H1 (cell line): ENCODE data around the gene CHD6. TPM values are rescaled to one million over a fixed set of nuclear protein-coding genes. Genes with fewer than 3 reads are reported as not detected.
A peak's percentile ranks its signal among the peaks of the same experiment; 100 is the strongest.

ENCODE experiments used
- CTCF ChIA-PET: fragments of 300-600 bp; sonication (Branson Sonifier 250); formaldehyde crosslinking; loops from one replicate; lab custom pipeline; 2021; ENCODE audit not compliant: partially characterized antibody; lab: Charles Lee
- POLR2A ChIA-PET: fragments of 300-600 bp; sonication (Branson Sonifier 250); formaldehyde crosslinking; loops from one replicate; lab custom pipeline; 2021; ENCODE audit warnings: inconsistent platforms; ENCODE audit not compliant: partially characterized antibody; lab: Charles Lee
- DNase-seq, 2 experiments: peaks; one replicate each; pipeline versions ENCODE4 v3.0.0 to v3.0.0-alpha.2; 2010 to 2022; ENCODE audit warnings: low spot score in 2 of 2, low read depth in 1 of 2, mixed read lengths in 1 of 2
- FAIRE-seq: peaks from 2 replicates; lab custom pipeline; 2011; peaks lifted over from hg19 to GRCh38; lab: Jason Lieb, UNC
- H2AFZ ChIP-seq: 2 replicates; pipeline ENCODE4 v1.8.1; 2012; ENCODE audit warnings: low read length, inconsistent platforms
- H2AK5ac ChIP-seq: 2 replicates; pipeline ENCODE4 v1.6.1; 2013; ENCODE audit warnings: low read depth, low read length
- H2BK120ac ChIP-seq: replicated peaks from 2 replicates; pipeline ENCODE3; 2013; ENCODE audit warnings: low read depth, low read length, inconsistent platforms
- H2BK12ac ChIP-seq: 2 replicates; pipeline ENCODE4 v1.6.1; 2013; ENCODE audit warnings: low read depth, low read length
- H2BK15ac ChIP-seq: 2 replicates; pipeline ENCODE4 v1.6.1; 2013; ENCODE audit warnings: low read length
- H2BK20ac ChIP-seq: 2 replicates; pipeline ENCODE4 v1.6.1; 2013; ENCODE audit warnings: low read length
- H2BK5ac ChIP-seq: 2 replicates; pipeline ENCODE4 v1.6.1; 2013; ENCODE audit warnings: low read depth, low read length
- H3K14ac ChIP-seq: 2 replicates; pipeline ENCODE4 v1.6.1; 2013; ENCODE audit warnings: inconsistent platforms; ENCODE audit not compliant: insufficient read length
- H3K18ac ChIP-seq: 2 replicates; pipeline ENCODE4 v1.6.1; 2013; ENCODE audit warnings: low read length; ENCODE audit errors: extremely low read depth
- H3K23ac ChIP-seq: 2 replicates; pipeline ENCODE4 v1.6.1; 2013; ENCODE audit warnings: inconsistent platforms; ENCODE audit not compliant: insufficient read length
- H3K23me2 ChIP-seq: 2 replicates; pipeline ENCODE4 v1.6.1; 2013; ENCODE audit warnings: low read depth, low read length
- H3K27ac ChIP-seq: 2 replicates; pipeline ENCODE4 v1.6.1; 2011; ENCODE audit warnings: low read depth, low read length, inconsistent platforms
- H3K27me3 ChIP-seq, 4 experiments: replicated peaks in 1 of 4; 1 replicate in 1 of 4; 2 replicates in 3 of 4; pipeline versions ENCODE4 v1.6.1 to v1.8.1; 2011 to 2013; ENCODE audit warnings: low read length in 3 of 4, mild to moderate bottlenecking in 3 of 4, inconsistent platforms in 2 of 4, mixed read lengths in 2 of 4, moderate library complexity in 1 of 4; ENCODE audit not compliant: control insufficient read depth in 3 of 4, insufficient read depth in 3 of 4; ENCODE audit errors: extremely low read depth in 1 of 4
- H3K36me3 ChIP-seq, 4 experiments: 2 replicates each; pipeline versions ENCODE4 v1.6.1 to v1.8.1; 2011 to 2013; ENCODE audit warnings: mild to moderate bottlenecking in 4 of 4, low read length in 3 of 4, moderate library complexity in 2 of 4, control low read depth in 1 of 4, inconsistent platforms in 1 of 4; ENCODE audit not compliant: insufficient read depth in 4 of 4, control insufficient read depth in 2 of 4
- H3K4ac ChIP-seq: replicated peaks from 2 replicates; pipeline ENCODE3; 2013; ENCODE audit warnings: low read length, low read depth, mixed read lengths, inconsistent platforms; ENCODE audit not compliant: insufficient read length
- H3K4me1 ChIP-seq, 4 experiments: replicated peaks in 1 of 4; 1 replicate in 1 of 4; 2 replicates in 3 of 4; pipeline versions ENCODE4 v1.6.1 to v1.8.1; 2011 to 2013; ENCODE audit warnings: low read length in 3 of 4, inconsistent platforms in 2 of 4, mixed read lengths in 1 of 4; ENCODE audit not compliant: insufficient read depth in 4 of 4, control insufficient read depth in 3 of 4
- H3K4me2 ChIP-seq, 2 experiments: 2 replicates each; pipeline versions ENCODE4 v1.6.1 to v1.8.1; 2011 to 2013; ENCODE audit warnings: low read depth in 2 of 2, low read length in 2 of 2, control low read depth in 1 of 2, inconsistent platforms in 1 of 2, mild to moderate bottlenecking in 1 of 2; ENCODE audit not compliant: insufficient read depth in 1 of 2
- H3K4me3 ChIP-seq, 4 experiments: fragments of 200-600, 300-600 bp in 1 of 4; sonication (generic), shearing (Covaris generic), sonication (Bioruptor Twin) in 1 of 4; 2 replicates each; pipeline versions ENCODE4 v1.5.1 to v1.8.1; 2011 to 2016; ENCODE audit warnings: low read length in 4 of 4, low read depth in 3 of 4, control low read depth in 2 of 4, inconsistent platforms in 2 of 4, mild to moderate bottlenecking in 2 of 4, mixed read lengths in 1 of 4, moderate library complexity in 1 of 4; ENCODE audit not compliant: insufficient read depth in 2 of 4; ENCODE audit errors: extremely low read depth in 1 of 4
- H3K56ac ChIP-seq: replicated peaks from 2 replicates; pipeline ENCODE3; 2013; ENCODE audit warnings: low read depth, mild to moderate bottlenecking, mixed read lengths, low read length, inconsistent platforms; ENCODE audit not compliant: insufficient read length
- H3K79me1 ChIP-seq: 2 replicates; pipeline ENCODE4 v1.6.1; 2013; ENCODE audit warnings: low read depth, low read length, control low read depth
- H3K79me2 ChIP-seq, 2 experiments: 2 replicates each; pipeline versions ENCODE4 v1.6.1 to v1.8.1; 2012 to 2013; ENCODE audit warnings: low read length in 2 of 2, mild to moderate bottlenecking in 2 of 2, inconsistent platforms in 1 of 2; ENCODE audit not compliant: insufficient read depth in 2 of 2, control insufficient read depth in 1 of 2
- H3K9ac ChIP-seq, 4 experiments: replicated peaks in 1 of 4; 1 replicate in 1 of 4; 2 replicates in 3 of 4; pipeline versions ENCODE4 v1.6.1 to v1.8.1; 2011 to 2013; ENCODE audit warnings: low read depth in 3 of 4, low read length in 3 of 4, control low read depth in 2 of 4, mild to moderate bottlenecking in 2 of 4, moderate library complexity in 2 of 4, inconsistent platforms in 1 of 4; ENCODE audit errors: extremely low read depth in 1 of 4
- H3K9me3 ChIP-seq, 2 experiments: 2 replicates each; pipeline versions ENCODE4 v1.6.1 to v1.8.1; 2012 to 2013; ENCODE audit warnings: mild to moderate bottlenecking in 2 of 2, moderate library complexity in 2 of 2, control low read depth in 1 of 2, inconsistent platforms in 1 of 2, low read depth in 1 of 2, low read length in 1 of 2, mixed read lengths in 1 of 2; ENCODE audit not compliant: insufficient read depth in 2 of 2
- H4K20me1 ChIP-seq, 2 experiments: replicated peaks in 1 of 2; 2 replicates each; pipeline versions ENCODE3 to v1.8.1; 2011 to 2013; ENCODE audit warnings: inconsistent platforms in 2 of 2, low read length in 2 of 2, mild to moderate bottlenecking in 1 of 2; ENCODE audit not compliant: insufficient read depth in 2 of 2, control insufficient read depth in 1 of 2
- H4K5ac ChIP-seq: 2 replicates; pipeline ENCODE4 v1.6.1; 2013; ENCODE audit warnings: low read length, low read depth, mixed read lengths, inconsistent platforms; ENCODE audit not compliant: insufficient read length
- H4K8ac ChIP-seq: 2 replicates; pipeline ENCODE4 v1.8.0; 2013; ENCODE audit warnings: mild to moderate bottlenecking, moderate library complexity, low read length, inconsistent platforms; ENCODE audit not compliant: insufficient read depth; ENCODE audit errors: extremely low read depth
- H4K91ac ChIP-seq: replicated peaks from 2 replicates; pipeline ENCODE3; 2013; ENCODE audit warnings: low read length, mixed read lengths, inconsistent platforms; ENCODE audit not compliant: insufficient read length
- CBX8 ChIP-seq: fragments of 300-800, 300-1000 bp; sonication (generic); IDR thresholded peaks from 2 replicates; pipeline ENCODE4 v1.7.1; 2016; ENCODE audit warnings: low read depth, low read length, borderline replicate concordance
- CREB1 ChIP-seq: IDR thresholded peaks from 2 replicates; pipeline ENCODE4 v1.6.1; 2012; ENCODE audit warnings: inconsistent platforms
- GTF2F1 ChIP-seq: IDR thresholded peaks from 2 replicates; pipeline ENCODE4 v1.6.1; 2012; ENCODE audit warnings: low read depth, low read length, improper control_type of control experiment, borderline replicate concordance
- HDAC2 ChIP-seq, 2 experiments: fragments of 300-600 bp in 1 of 2; sonication (generic) in 1 of 2; IDR thresholded peaks; 2 replicates each; pipeline ENCODE4 v1.6.1; 2011 to 2012; ENCODE audit warnings: low read depth in 2 of 2, low read length in 2 of 2, mild to moderate bottlenecking in 2 of 2, moderate library complexity in 2 of 2, borderline replicate concordance in 1 of 2, inconsistent platforms in 1 of 2
- JUN ChIP-seq: IDR thresholded peaks from 2 replicates; pipeline ENCODE4 v1.6.1; 2011; ENCODE audit warnings: low read depth, mild to moderate bottlenecking, improper control_type of control experiment, low read length
- JUND ChIP-seq: IDR thresholded peaks from 2 replicates; pipeline ENCODE4 v1.6.1; 2011; ENCODE audit warnings: mild to moderate bottlenecking, improper control_type of control experiment, low read length
- PHF8 ChIP-seq: fragments of 200-600 bp; sonication (generic); conservative IDR thresholded peaks from 2 replicates; pipeline ENCODE4 v1.7.1; 2012; ENCODE audit warnings: low read depth, mild to moderate bottlenecking, inconsistent platforms, low read length, moderate library complexity
- TCF12 ChIP-seq: IDR thresholded peaks from 2 replicates; pipeline ENCODE4 v1.6.1; 2011; ENCODE audit warnings: low read depth, mild to moderate bottlenecking, low read length
- WGBS, 2 experiments: shearing (Covaris generic) in 1 of 2; methylation state at CpG; one replicate each; pipeline versions ENCODE4 v1.1.6 to v1.1.7; 2013 to 2015; ENCODE audit warnings: low lambda C conversion rate in 2 of 2, mixed read lengths in 2 of 2, inconsistent platforms in 1 of 2, low coverage in 1 of 2, missing lambda C conversion rate in 1 of 2; ENCODE audit not compliant: insufficient replicate concordance in 2 of 2, insufficient coverage in 1 of 2, insufficient read length in 1 of 2; ENCODE audit errors: extremely low coverage in 1 of 2, missing lambda C conversion rate in 1 of 2; 5-methylcytosine and 5-hydroxymethylcytosine counted together
- polyA plus RNA-seq, 7 experiments: library from polyadenylated mRNA; depleted of rRNA in 3 of 7; stranded (reverse) in 5 of 7; unstranded in 2 of 7; fragments of >200 nt in 5 of 7; fragments of 200-250 nt in 2 of 7; gene quantifications; 1 replicate in 5 of 7; 2 replicates in 1 of 7; 4 replicates in 1 of 7; pipeline versions ENCODE4 v1.2.1 to v1.2.3, GENCODE V29; 2011 to 2013; ENCODE audit warnings: missing spikeins in 2 of 7, mixed read lengths in 2 of 7
- total RNA-seq: library from RNA; stranded (reverse); fragmentation: NEBNext Ultra II Directional; extraction: Animal tissue kit (Norgen Biotek cat#: 25700); gene quantifications from 2 replicates; pipeline ENCODE4 v1.2.1, GENCODE V29; 2021

CHD6 gene
- total and polyA plus RNA-seq, 2 of the 8 experiments (the other 6 are each of a cell fraction or from before 2014, with no cell fraction given): 11.1 to 62.9 TPM

DNA sequence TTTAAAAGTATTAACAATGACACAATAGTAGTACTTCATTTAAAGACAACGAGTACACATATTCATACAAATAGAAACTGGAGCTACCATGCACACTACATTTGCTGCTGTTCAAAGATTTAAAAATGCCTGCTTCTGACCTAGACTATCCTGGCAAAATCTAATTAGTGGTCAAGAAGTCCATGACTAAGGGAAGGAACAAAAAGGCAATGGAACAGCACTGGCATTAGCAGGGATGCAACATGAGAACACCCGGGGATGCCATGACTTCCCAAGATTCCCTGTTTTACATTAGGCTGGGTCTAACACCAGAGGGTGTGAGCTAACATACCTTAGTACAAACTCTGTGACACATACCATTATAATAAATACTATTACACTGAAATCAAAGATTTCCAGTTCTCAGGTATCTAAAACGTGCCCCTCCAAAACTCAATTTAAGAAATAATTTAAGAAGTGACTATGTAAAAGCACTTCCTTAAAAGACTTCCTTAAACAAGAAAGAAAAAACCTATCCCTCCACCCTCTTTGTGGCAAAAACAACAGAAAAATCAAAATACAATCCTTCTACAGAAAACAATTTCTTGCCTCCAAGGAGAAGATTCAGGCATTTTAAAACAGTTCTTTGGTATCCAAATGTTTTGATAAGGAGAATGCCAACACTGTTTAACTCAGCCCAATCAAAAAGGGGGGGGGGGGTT lies 25.5 kb downstream of the CHD6 start:
- 92% methylated on average over 3 of the region's 3 CpGs; no CpG with 5 or more reads in 1 of the 2 experiments for WGBS, 2 experiments
- TF ChIP-seq CREB1 (no peak), JUND (no peak), PHF8 (no peak), CBX8 (no peak), JUN (no peak), HDAC2 (IDR thresholded peaks at IDR 0.05; ENCODE audit: borderline replicate concordance in 1 of 2, low read depth in 2 of 2, low read length in 2 of 2) (no peak), TCF12 (no peak), GTF2F1 (no peak)
- no peak overlapping the region for H3K27ac ChIP-seq
- no peak overlapping the region for H3K56ac ChIP-seq
- H3K79me1 ChIP-seq: peaks cover 13% of the 10 kb centered on the region; the same call in 1 of the 2 replicates
- H2BK20ac ChIP-seq: no peak overlapping the region
- H4K5ac ChIP-seq: no peak overlapping the region
- H3K18ac ChIP-seq: no peak overlapping the region
- no peaks in the 10 kb centered on the region for H3K27me3 ChIP-seq
- no peak overlapping the region for H2AFZ ChIP-seq
- peaks cover 40 to 84% of the 10 kb centered on the region in 2 experiments for H3K79me2 ChIP-seq
- peak in 1 of 2 experiments; percentile 20 for DNase-seq
- CTCF ChIA-PET: interaction anchor here (0.9 to 1.3 kb wide), 3 partner anchors 27 to 98 kb away, joined by 3 read pairs; no protein-coding TSS in a partner anchor
- no peak overlapping the region for H3K14ac ChIP-seq
- peaks cover 0 to 13% (median 6%) of the 10 kb centered on the region in 4 experiments; a peak in 3 of 8 replicates for H3K36me3 ChIP-seq
- no peak overlapping the region for H2BK15ac ChIP-seq
- no peak overlapping the region for H3K9ac ChIP-seq
- H4K8ac ChIP-seq: no peak overlapping the region
- no peak overlapping the region for H2BK5ac ChIP-seq
- no peak overlapping the region for H4K91ac ChIP-seq
- H3K9me3 ChIP-seq: peaks cover 10 to 13% of the 10 kb centered on the region in 2 experiments
- H2AK5ac ChIP-seq: no peak overlapping the region
- H2BK12ac ChIP-seq: no peak overlapping the region
- peaks cover 2% of the 10 kb centered on the region in 2 experiments for H4K20me1 ChIP-seq
- FAIRE-seq: no peak
- H3K4me1 ChIP-seq: no peaks in the 10 kb centered on the region
- H3K4me3 ChIP-seq: no peak overlapping the region
- no peak overlapping the region for H3K4ac ChIP-seq
- H2BK120ac ChIP-seq: no peak overlapping the region
- H3K4me2 ChIP-seq: no peak overlapping the region
- no peak overlapping the region for H3K23ac ChIP-seq
- H3K23me2 ChIP-seq: no peaks in the 10 kb centered on the region
- POLR2A ChIA-PET: interaction anchor here (0.9 to 1.9 kb wide), 2 partner anchors 26 to 100 kb away, joined by 3 to 6 read pairs; partner anchors contain the start of gene CHD6
